DMS153 treated with DMSO at 0.1 percent for 48 hours (cell line): ENCODE measurements around the gene GTPBP6.
"Not testable (repeated sequence)": the region's sequence is repeated elsewhere in the genome, so short reads cannot be mapped to it uniquely, and the experiment has no call there.

Experiments
- DNase-seq: peaks from one replicate; lab custom pipeline; 2025; ENCODE audit not compliant: unreplicated experiment; lab: John Stamatoyannopoulos, UW

The GTPBP6 gene

DNA sequence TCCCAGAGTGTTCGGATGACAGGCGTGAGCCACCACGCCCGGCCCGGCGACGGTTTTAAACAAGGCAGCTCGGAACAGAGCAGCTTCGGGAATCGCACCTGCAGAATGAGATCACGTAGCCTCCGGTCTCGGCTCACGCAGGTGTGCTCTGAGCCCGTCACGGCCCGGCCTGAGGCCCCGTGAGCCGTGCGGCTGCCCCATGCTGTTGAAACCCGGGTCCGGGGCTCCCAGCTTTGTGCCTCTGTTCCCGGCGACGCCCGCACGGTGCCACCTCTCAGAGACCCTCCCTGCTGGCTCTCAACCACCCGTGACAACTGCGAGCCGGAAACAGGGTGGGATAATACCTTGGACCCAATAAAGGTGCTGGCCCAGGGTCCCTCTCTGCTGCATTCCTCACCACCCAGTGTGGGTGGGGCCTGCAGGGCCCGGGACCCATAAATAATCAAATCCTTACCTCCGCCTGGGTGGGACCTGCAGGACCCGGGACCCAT, 50.8 kb downstream of the GTPBP6 start:
- DNase-seq: no peak

DNA sequence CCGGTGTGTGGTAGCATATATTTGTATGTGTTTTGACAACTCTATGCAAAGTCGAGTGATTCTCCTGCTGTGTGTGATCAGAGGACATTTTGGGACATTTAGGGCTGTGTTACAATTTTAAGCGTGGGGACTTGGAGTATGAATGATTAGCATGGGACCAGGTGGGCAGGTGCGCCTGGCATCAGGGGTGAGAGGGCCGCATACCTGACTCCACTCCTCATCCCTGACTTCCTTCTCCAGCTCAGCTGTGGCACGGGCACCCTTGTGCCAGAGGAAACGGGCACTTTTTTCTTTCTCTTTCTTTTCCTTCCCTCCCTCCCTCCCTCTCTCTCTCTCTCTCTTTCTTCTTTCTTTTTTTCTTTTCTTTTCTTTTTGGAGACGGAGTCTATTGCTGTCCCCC, 53.1 kb downstream of the GTPBP6 start:
- no peak for DNase-seq

DNA sequence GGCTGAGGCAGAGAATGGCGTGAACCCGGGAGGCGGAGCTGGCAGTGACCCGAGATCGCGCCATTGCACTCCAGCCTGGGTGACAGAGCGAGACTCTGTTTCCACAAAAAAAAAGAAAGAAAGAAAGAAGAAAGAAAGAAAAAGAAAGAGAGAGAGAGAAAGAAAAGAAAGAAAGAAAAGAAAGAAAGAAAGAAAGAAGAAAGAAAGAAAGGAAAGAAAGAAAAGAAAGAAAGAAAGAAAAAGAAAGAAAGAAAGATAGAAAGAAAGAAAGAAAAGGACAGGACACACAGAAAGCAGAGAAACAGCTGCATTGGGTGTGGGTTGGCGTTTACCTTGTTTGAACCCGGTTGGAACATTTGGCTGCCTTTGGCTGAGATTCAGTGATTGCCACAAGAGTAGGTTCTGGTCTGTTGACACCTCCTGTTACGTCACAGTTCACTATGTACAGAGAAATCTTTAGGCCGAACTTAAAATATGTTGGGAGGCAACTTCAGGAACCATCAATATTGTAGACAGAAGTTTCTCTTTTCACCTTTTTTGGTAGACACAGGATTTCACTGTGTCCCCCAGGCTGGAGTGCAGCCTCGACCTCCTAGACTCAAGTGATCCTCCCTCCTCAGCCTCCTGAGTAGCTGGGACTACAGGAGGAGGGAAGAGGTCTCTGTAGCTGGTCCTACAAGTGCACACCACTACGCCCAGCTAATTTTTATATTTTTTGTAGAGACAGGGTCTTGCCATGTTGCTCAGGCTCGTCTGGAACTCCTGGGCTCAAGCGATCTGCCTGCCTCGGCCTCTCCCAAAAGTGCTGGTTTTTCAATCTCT, 53.8 kb downstream of the GTPBP6 start:
- DNase-seq: no peak

GRCh38 chrX:264006-264405, 54.6 kb downstream of the GTPBP6 start:
- DNase-seq: not testable (repeated sequence)

GRCh38 chrX:262381-262909, 56.2 kb downstream of the GTPBP6 start:
- DNase-seq: no peak

DNA sequence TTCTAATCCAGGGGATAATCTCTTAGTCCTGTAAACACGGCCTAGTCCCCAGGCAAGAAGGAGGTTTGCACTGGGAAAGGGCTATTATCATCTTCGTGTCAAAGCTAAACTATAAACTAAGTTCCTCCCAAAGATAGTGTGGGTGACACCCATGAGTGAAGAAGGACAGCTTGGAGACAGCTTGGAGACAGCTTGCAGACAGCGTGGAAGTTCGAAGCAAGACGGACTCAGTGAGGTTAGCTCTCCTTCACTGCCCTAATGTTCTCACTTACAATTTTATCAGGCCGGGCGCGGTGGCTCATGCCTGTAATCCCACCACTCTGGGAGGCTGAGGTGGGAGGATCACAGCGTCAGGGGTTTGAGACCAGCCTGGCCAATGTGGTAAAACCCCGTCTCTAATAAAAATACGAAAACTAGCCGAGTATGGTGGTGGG, 56.7 kb downstream of the GTPBP6 start:
- DNase-seq: no peak

- no peak for DNase-seq
Measured at GRCh38 chrX:261167-261918, 57.3 kb downstream of the GTPBP6 start.

- DNase-seq: no peak
Measured at GRCh38 chrX:259692-260355, 58.8 kb downstream of the GTPBP6 start.

- DNase-seq: no peak
Measured at GRCh38 chrX:258291-259040, 60.1 kb downstream of the GTPBP6 start.

DNA sequence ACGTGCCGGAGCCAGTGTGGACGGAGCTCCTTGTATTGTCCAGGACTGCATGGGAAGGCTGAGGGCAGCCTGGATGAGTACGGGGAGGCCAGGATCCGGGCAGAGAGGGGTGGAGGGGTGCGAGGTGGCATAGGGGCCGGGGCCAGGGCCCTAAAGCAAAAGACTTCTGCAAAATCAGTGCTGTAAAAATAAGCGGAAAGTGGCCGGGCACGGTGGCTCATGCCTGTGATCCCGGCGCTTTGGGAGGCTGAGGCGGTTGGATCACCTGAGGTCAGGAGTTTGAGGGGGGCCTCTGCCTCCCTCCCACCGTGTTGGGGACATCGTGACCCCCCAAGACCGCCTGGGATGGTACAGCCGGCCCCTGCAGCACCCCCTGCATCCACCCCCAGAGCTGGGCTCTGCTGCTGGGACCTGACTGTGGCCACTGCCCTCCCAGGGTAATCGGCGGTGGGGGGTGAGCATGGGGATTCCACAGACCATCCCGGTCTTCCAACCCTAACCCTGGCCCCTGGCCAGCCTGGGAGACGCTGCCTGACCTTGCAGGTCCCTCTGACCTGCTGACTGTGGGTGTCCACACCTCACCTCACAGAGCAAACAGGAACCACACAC, 60.8 kb downstream of the GTPBP6 start:
- DNase-seq: no peak

- not testable (repeated sequence) for DNase-seq
Measured at GRCh38 chrX:257054-257453, 61.5 kb downstream of the GTPBP6 start.

- no peak for DNase-seq
Measured at GRCh38 chrX:255923-256331, 62.7 kb downstream of the GTPBP6 start.
